G401.6 (cell line): ENCODE results near the gene WWOX.

Experiments used
- FAIRE-seq: peaks from 2 replicates; lab custom pipeline; 2012; peaks lifted over from hg19 to GRCh38; lab: Jason Lieb, UNC

Gene WWOX

GRCh38 chr16:78877114-78877655 is 777.7 kb downstream of the WWOX start:
- FAIRE-seq: no peak

DNA sequence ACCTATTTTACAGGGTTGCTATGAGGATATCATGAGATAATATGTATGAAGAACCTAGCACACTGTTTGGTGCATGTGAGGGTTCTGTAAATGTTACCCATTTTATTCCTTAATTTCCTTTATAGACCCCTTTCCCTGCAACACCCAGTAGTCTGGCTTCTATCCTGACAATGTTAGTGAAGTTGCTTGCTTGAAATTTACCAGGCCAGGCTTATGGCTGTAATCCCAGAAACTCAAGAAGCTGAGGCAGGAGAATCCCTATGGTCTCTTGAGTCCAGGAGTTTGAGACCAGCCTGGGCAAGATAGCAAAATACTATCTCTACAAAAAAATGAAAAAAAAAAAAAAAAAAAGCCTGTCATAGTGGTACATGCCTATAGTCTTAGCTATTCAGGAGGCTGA is 779.1 kb downstream of the WWOX start:
- no peak for FAIRE-seq

GRCh38 chr16:78879011-78879410 is 779.6 kb downstream of the WWOX start:
- FAIRE-seq: no peak

GRCh38 chr16:78882150-78882549 is 782.7 kb downstream of the WWOX start:
- no peak for FAIRE-seq

DNA sequence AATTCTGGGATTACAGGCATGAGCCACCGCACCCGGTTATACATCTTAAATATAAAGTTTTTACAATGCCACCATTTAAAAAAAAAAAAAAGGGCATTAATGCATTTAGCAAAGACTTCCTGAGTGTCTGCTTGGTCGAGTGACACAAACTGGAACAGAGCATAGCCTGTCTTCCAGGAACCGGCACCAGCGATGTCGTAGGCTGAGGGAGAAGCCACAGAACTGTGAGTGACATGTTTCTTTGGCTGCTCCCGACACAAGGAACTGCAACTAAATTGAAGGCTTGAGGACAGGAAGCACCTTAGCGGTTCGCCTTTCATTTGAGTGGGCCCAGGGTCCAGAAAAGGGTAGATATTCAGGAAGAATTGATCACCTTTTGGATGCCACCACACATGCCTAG is 783.3 kb downstream of the WWOX start:
- FAIRE-seq: no peak

DNA sequence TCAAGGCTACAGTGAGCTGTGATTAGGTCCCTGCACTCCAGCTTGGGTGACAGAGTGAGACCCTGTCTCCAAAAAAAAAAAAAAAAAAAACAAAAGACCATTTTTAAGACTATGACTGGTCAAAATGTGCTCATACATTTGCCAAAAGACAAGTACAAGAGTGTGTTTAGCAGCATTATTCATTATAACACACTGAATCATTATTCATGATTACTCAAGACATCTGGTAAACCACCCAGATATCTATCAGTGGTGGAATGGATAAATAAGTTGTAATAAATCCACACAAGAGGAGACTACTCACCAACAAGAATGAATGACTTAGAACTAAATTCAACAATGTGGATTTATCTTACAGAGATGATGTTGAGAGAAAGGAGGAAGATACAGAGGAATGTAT is 784.8 kb downstream of the WWOX start:
- no peak for FAIRE-seq

- FAIRE-seq: no peak
Observed at GRCh38 chr16:78889346-78889745, 789.9 kb downstream of the WWOX start.

GRCh38 chr16:78890373-78890895 is 791.0 kb downstream of the WWOX start:
- FAIRE-seq: no peak

DNA sequence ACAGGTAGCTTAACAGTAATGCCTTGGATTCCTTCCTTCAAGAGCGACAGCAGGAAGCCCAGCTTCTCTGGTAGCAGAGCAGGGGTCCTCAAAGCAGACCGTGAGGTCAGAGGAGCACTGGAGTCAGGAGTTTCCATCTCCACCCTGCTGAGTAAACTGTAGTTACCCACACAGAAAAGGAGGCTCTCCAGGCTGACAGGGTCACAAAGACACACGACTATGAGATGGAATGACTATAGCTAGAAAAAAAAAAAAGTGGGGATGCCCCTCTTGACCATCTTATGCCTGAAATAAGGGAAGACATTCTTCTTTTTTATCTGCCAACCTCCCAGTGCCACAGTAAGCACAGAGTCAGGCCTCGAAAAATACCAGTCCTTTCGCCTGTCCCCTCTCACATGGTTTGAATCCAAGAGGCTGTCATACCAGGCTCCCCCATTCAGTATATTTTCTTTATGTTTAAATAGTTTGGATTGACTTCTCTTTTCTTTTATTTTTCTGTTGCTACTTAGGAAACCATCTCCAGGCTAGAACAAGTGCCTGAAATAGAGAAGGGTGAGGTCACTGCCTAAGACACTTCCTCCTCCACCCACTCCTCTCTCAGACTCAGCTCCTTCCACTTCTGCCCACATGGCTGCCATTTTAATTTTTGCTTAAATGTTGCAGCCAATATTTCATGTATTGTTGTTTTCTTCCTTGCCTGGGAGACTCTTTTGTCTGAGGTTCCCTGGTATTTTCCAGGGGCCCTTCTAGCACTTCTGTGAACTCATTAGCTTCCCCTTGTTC is 793.7 kb downstream of the WWOX start:
- no peak for FAIRE-seq

DNA sequence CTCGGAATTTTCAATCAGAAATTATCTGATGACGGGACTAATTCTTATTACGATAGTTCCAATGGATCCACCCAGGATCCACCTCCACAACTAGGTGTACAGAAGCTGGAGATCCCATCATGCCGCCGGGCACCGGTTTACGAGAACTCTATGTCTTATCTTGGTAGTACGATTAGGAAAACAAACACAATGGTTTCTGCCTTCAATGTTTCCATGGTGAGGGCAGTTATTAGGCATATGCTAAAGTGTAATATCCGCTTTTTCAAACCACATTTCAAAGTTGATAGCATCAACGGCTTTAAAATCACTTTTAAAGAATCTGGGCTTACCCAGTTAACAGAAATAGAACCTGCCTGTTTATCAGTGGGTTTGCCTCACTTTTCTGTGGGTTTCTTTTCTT is 795.4 kb downstream of the WWOX start:
- FAIRE-seq: no peak

- FAIRE-seq: no peak
Observed at GRCh38 chr16:78895681-78896080, 796.2 kb downstream of the WWOX start.

DNA sequence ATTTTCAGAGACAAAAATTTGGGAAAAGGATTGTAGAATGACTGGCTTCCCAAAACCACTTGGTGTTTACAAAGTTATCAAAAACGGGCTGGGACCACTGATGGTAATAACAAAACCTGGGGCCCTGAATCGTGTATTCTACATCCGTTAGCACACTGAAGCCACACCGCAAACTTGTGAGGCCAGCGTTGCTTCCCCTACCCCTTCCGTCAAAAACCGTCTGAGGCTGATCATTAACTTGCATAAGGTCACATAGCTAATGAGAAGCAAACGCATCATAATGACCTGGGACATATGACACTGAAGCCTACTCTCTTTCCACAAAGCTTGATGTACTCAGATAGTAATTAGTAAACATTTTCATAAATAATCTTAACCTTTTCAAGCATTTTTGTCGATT is 796.8 kb downstream of the WWOX start:
- no peak for FAIRE-seq

- no peak for FAIRE-seq
Observed at GRCh38 chr16:78897299-78897698, 797.8 kb downstream of the WWOX start.

GRCh38 chr16:78900044-78900811 is 800.8 kb downstream of the WWOX start:
- FAIRE-seq: no peak

- FAIRE-seq: no peak
Observed at GRCh38 chr16:78900966-78901365, 801.5 kb downstream of the WWOX start.

DNA sequence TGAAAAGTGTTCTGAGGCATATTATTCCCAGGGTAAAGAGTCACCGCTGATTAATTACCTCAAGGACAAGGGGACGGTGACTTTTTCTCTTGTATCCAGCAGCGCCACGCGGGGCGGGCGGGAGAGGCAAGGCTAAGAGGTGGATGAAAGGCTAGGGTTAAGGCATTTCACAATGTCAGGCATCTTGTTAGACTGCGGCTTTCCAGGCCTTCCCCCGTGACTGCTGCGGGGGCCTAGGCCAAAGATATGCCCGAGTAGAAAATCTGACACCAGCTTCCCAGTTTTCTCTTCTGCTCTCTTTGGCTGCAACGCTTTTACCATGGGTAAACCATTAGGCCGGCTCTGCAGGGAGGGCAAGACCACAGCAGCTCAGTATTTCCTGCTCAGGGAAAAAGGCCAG is 802.9 kb downstream of the WWOX start:
- FAIRE-seq: no peak

DNA sequence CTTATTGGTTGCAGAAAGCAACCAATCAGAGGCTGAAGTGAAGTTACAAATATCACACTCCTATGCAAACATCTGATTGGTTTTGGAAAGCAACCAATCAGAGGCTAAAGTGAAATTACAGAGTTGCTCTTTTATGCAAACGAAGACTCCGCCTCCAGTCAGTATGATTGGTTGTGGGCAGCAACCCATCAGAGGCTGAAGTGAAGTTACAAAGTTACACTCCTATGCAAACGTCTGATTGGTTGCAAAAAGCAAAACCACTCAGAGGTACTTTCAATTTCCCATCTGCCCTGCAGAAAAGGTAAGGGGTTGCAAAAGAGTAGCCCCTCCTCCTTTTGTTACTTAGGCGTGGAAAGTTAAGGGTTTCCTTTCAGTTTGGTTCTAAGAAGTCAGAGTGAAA is 803.8 kb downstream of the WWOX start:
- no peak for FAIRE-seq

DNA sequence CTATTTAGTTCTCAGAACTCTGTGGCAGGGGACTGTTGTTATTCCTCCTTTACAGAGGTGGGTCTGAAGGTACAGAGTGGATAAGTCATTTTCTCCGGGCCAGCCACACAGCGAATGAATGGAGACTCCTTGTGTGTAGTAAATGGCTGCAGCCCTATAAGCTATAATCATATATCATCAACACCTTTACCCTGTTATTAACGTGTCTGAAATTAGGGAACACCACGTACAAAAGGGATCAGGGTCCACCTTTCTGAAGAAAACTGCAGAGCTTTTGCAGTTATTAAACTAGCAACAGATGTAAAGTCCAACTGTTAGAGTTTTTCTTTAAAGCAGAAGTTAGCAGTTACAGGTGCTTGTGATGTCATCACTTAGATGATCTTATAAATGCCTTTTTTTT is 804.4 kb downstream of the WWOX start:
- FAIRE-seq: no peak

DNA sequence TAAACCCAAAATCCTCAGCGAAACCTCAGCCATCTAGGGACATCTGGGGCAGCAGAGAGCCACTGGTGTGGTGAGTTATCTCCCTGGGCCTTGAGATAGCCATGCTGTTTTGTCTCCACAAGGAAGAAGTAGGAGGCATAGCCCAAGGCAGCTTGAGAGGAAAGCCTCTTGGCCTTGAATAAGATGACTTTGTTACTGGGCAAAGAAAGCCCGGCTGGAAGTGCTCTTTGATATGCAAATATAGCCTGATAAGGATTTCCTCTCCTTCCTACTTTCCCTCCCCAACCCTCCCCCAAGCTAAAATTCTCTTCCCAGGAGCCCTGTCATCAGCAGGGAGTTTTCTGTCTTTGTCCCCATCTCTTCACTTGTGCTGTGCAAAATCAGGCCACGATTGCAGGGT is 806.7 kb downstream of the WWOX start:
- no peak for FAIRE-seq

DNA sequence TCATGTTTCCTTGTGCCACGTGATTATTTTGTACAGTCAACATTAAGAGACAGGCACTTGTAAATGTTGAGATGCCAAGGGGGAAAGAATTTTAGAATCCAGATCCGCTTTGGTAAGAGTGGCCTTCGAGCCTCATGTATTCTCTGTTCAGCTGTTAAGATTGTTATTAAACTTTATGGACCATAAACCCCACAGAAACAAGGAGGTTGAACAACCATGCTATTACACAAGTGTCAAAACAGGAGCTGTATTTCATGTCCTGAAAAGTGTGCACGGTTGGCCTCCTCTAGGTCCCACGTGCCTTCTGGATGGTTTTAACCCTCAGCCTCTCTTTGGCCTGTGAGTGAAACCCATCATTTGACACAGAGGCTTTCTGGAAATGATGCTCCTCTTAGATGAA is 809.8 kb downstream of the WWOX start:
- FAIRE-seq: no peak

- no peak for FAIRE-seq
Observed at GRCh38 chr16:78915811-78916345, 816.4 kb downstream of the WWOX start.

DNA sequence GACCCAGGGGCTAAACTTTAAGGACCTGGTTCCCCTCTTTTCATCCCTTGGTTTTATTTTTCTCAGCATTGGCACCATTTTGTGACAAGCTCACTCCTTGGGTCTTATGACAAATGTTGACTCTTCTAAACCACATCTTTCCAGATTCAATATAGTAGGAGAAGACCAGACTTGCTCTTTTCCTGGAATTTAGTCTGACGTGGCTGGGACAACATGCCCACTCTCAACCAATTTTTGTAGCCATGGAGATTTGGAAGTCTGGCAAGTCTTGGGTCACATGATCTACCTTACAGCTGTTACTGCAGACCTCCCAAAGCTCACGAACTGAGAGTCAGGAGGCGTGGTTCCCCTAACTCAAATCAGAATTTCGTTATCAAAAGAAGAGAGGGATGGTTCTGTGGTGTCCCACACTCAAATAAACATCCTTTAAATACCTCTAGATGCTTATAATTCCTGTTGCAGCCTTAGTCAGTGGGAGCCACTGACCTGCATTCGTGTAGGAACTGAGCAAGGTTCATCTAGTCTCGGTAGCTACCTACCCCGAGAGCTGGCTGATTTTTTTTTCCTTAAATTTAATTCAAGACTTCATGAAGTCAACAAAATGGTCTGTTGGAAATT is 817.6 kb downstream of the WWOX start:
- no peak for FAIRE-seq
